DMS53 treated with DMSO at 0.1 percent for 48 hours (cell line): ENCODE results near the gene UBE2QL1.

Experiments
- DNase-seq: peaks from one replicate; lab custom pipeline; 2025; ENCODE audit not compliant: unreplicated experiment; lab: John Stamatoyannopoulos, UW

UBE2QL1 gene

GRCh38 chr5:6427694-6428093, 21.0 kb upstream of the UBE2QL1 start:
- DNase-seq = no peak

- DNase-seq = no peak
These were observed 18.1 kb upstream of the UBE2QL1 start for GRCh38 chr5:6430418-6431028.

- DNase-seq = no peak
These were observed 17.2 kb upstream of the UBE2QL1 start for GRCh38 chr5:6431214-6432195.

- no peak for DNase-seq
These were observed 16.5 kb upstream of the UBE2QL1 start for GRCh38 chr5:6432206-6432605.

GRCh38 chr5:6434731-6435130, 13.9 kb upstream of the UBE2QL1 start:
- DNase-seq = no peak

GRCh38 chr5:6435356-6435755, 13.3 kb upstream of the UBE2QL1 start:
- DNase-seq = no peak

GRCh38 chr5:6436715-6437331, 11.8 kb upstream of the UBE2QL1 start:
- no peak for DNase-seq

- DNase-seq = no peak
These were observed 8.8 kb upstream of the UBE2QL1 start for GRCh38 chr5:6439588-6440550.

- no peak for DNase-seq
These were observed 6.3 kb upstream of the UBE2QL1 start for GRCh38 chr5:6442333-6442732.

GRCh38 chr5:6443326-6443725, 5.3 kb upstream of the UBE2QL1 start:
- DNase-seq = no peak

- DNase-seq = no peak
These were observed 2.6 kb upstream of the UBE2QL1 start for GRCh38 chr5:6446042-6446441.

GRCh38 chr5:6446626-6447309, 1.9 kb upstream of the UBE2QL1 start:
- no peak for DNase-seq

GRCh38 chr5:6447384-6448140, 1.1 kb upstream of the UBE2QL1 start:
- DNase-seq = no peak

- no peak for DNase-seq
These were observed 543 bp upstream of the UBE2QL1 start for GRCh38 chr5:6448141-6448491.

GRCh38 chr5:6449465-6450158, 953 bp downstream of the UBE2QL1 start:
- no peak for DNase-seq

- no peak for DNase-seq
These were observed 1.7 kb downstream of the UBE2QL1 start for GRCh38 chr5:6450319-6450833.

- DNase-seq = no peak
These were observed 4.2 kb downstream of the UBE2QL1 start for GRCh38 chr5:6452622-6453504.
